IMR-90 (cell line): ENCODE results near the gene GGA2. TPM values are rescaled to one million over a fixed set of nuclear protein-coding genes. Genes with fewer than 3 reads are reported as not detected.
"Not testable (repeated sequence)": the region's sequence is repeated elsewhere in the genome, so short reads cannot be mapped to it uniquely, and the experiment has no call there.

Source experiments
- ATAC-seq: fragments of 200-7000 bp; cut with Tn5 transposase; 2 replicates; pipeline ENCODE4 v1.9.1; 2020; ENCODE audit warnings: low read depth, mild to moderate bottlenecking, moderate library complexity
- BruUV-seq: library from RNA; stranded (reverse); fragments of 400-500 nt; replicated peaks from 2 replicates; lab custom pipeline; 2021; lab: Mats Ljungman, UMichigan
- CTCF ChIA-PET: fragments of 300-600 bp; formaldehyde crosslinking; extraction: SDS; loops from one replicate; lab custom pipeline; 2021; ENCODE audit warnings: antibody characterized with exemption; lab: Yijun Ruan, JAX
- POLR2A ChIA-PET: fragments of 300-600 bp; sonication (Branson Sonifier 250); formaldehyde crosslinking; loops from one replicate; lab custom pipeline; 2022; ENCODE audit warnings: antibody characterized with exemption; ENCODE audit not compliant: unreplicated experiment; lab: Charles Lee
- DNase-seq: peaks from one replicate; pipeline ENCODE4 v3.0.0; 2013
- H2AFZ ChIP-seq: replicated peaks from 2 replicates; pipeline ENCODE3; 2013; ENCODE audit warnings: low read length, mild to moderate bottlenecking; ENCODE audit not compliant: poor library complexity
- H2AK5ac ChIP-seq: 2 replicates; pipeline ENCODE4 v1.6.1; 2013; ENCODE audit warnings: low read depth, low read length, inconsistent platforms
- H2AK9ac ChIP-seq: replicated peaks from 2 replicates; pipeline ENCODE3; 2013; ENCODE audit warnings: mild to moderate bottlenecking, low read depth, low read length, moderate library complexity; ENCODE audit not compliant: poor library complexity
- H2BK120ac ChIP-seq: 2 replicates; pipeline ENCODE4 v1.6.1; 2013; ENCODE audit warnings: low read depth, low read length, inconsistent platforms
- H2BK15ac ChIP-seq: 3 replicates; pipeline ENCODE4 v1.6.1; 2013; ENCODE audit warnings: low read depth, low read length, inconsistent platforms
- H2BK20ac ChIP-seq: 2 replicates; pipeline ENCODE4 v1.6.1; 2013; ENCODE audit warnings: low read depth, mild to moderate bottlenecking, inconsistent platforms, low read length, moderate library complexity
- H2BK5ac ChIP-seq: 2 replicates; pipeline ENCODE4 v1.6.1; 2013; ENCODE audit warnings: mild to moderate bottlenecking, low read depth, low read length, inconsistent platforms; ENCODE audit not compliant: poor library complexity, severe bottlenecking
- H3K14ac ChIP-seq: replicated peaks from 2 replicates; pipeline ENCODE4 v1.6.1; 2013; ENCODE audit warnings: low read depth, low read length, inconsistent platforms
- H3K18ac ChIP-seq: 2 replicates; pipeline ENCODE4 v1.6.1; 2013; ENCODE audit warnings: low read depth, low read length, control low read depth
- H3K23ac ChIP-seq: 2 replicates; pipeline ENCODE4 v1.6.1; 2013; ENCODE audit warnings: low read depth, low read length, inconsistent platforms
- H3K27ac ChIP-seq: 2 replicates; pipeline ENCODE4 v1.5.1; 2013; ENCODE audit warnings: mild to moderate bottlenecking, control low read depth, low read length; ENCODE audit not compliant: insufficient read depth
- H3K27me3 ChIP-seq: 2 replicates; pipeline ENCODE4 v1.6.1; 2013; ENCODE audit warnings: low read length; ENCODE audit not compliant: control insufficient read depth, insufficient read depth
- H3K36me3 ChIP-seq: 2 replicates; pipeline ENCODE4 v1.6.1; 2013; ENCODE audit warnings: low read length, mixed read lengths; ENCODE audit not compliant: control insufficient read depth, insufficient read depth
- H3K4ac ChIP-seq: 2 replicates; pipeline ENCODE4 v1.6.1; 2013; ENCODE audit warnings: low read depth, low read length, inconsistent platforms
- H3K4me1 ChIP-seq: 2 replicates; pipeline ENCODE4 v1.6.1; 2013; ENCODE audit warnings: low read length, mixed read lengths; ENCODE audit not compliant: control insufficient read depth, insufficient read depth
- H3K4me2 ChIP-seq: 2 replicates; pipeline ENCODE4 v1.6.1; 2013; ENCODE audit warnings: low read depth, mild to moderate bottlenecking, control low read depth, low read length, moderate library complexity
- H3K4me3 ChIP-seq: 2 replicates; pipeline ENCODE4 v1.5.1; 2013; ENCODE audit warnings: low read depth, mild to moderate bottlenecking, control low read depth, low read length, moderate library complexity; ENCODE audit not compliant: insufficient read depth
- H3K56ac ChIP-seq: 2 replicates; pipeline ENCODE4 v1.6.1; 2013; ENCODE audit warnings: low read length, inconsistent platforms; ENCODE audit not compliant: insufficient read depth; ENCODE audit errors: extremely low read depth
- H3K79me1 ChIP-seq, 2 experiments: 2 replicates each; pipeline ENCODE4 v1.6.1; 2013; ENCODE audit warnings: low read length in 2 of 2, inconsistent platforms in 1 of 2, low read depth in 1 of 2
- H3K9ac ChIP-seq: 2 replicates; pipeline ENCODE4 v1.6.1; 2013; ENCODE audit warnings: low read depth, low read length, control low read depth
- H3K9me1 ChIP-seq: 2 replicates; pipeline ENCODE4 v1.6.1; 2013; ENCODE audit warnings: low read length, inconsistent platforms; ENCODE audit not compliant: insufficient read depth
- H3K9me3 ChIP-seq: 2 replicates; pipeline ENCODE4 v1.6.1; 2013; ENCODE audit warnings: low read length; ENCODE audit not compliant: control insufficient read depth, insufficient read depth
- H4K20me1 ChIP-seq: 2 replicates; pipeline ENCODE4 v1.6.1; 2013; ENCODE audit warnings: low read length, inconsistent platforms; ENCODE audit not compliant: insufficient read depth
- H4K5ac ChIP-seq: 2 replicates; pipeline ENCODE4 v1.6.1; 2013; ENCODE audit warnings: mild to moderate bottlenecking, low read depth, low read length, control low read depth
- H4K8ac ChIP-seq, 2 experiments: 2 replicates each; pipeline ENCODE4 v1.6.1; 2013; ENCODE audit warnings: low read depth in 2 of 2, low read length in 2 of 2, control low read depth in 1 of 2, inconsistent platforms in 1 of 2
- H4K91ac ChIP-seq: 2 replicates; pipeline ENCODE4 v1.6.1; 2013; ENCODE audit warnings: low read depth, low read length, inconsistent platforms; ENCODE audit not compliant: insufficient read depth
- BHLHE40 ChIP-seq: fragments of 150-350 bp; IDR thresholded peaks from 2 replicates; pipeline ENCODE4 v1.6.1; 2016; ENCODE audit warnings: mild to moderate bottlenecking, low read depth, low read length
- CHD1 ChIP-seq: IDR thresholded peaks from 2 replicates; pipeline ENCODE4 v1.6.1; 2012; ENCODE audit warnings: low read depth, low read length, improper control_type of control experiment
- MAFK ChIP-seq: IDR thresholded peaks from 2 replicates; pipeline ENCODE4 v1.6.1; 2012; ENCODE audit warnings: low read depth, low read length, improper control_type of control experiment
- NFE2L2 ChIP-seq: fragments of 150-350 bp; IDR thresholded peaks from 2 replicates; pipeline ENCODE4 v1.6.1; 2016; ENCODE audit warnings: low read depth, mild to moderate bottlenecking, low read length
- POLR2A ChIP-seq: IDR thresholded peaks from 2 replicates; pipeline ENCODE4 v1.6.1; 2012; ENCODE audit warnings: mild to moderate bottlenecking, low read depth, low read length
- RCOR1 ChIP-seq: IDR thresholded peaks from 2 replicates; pipeline ENCODE4 v1.6.1; 2012; ENCODE audit warnings: mild to moderate bottlenecking, low read length, improper control_type of control experiment; ENCODE audit not compliant: insufficient replicate concordance
- RFX5 ChIP-seq: IDR thresholded peaks from 2 replicates; pipeline ENCODE4 v1.8.0; 2012; ENCODE audit warnings: low read depth, mild to moderate bottlenecking, low read length, moderate library complexity
- USF2 ChIP-seq: fragments of 150-350 bp; IDR thresholded peaks from 2 replicates; pipeline ENCODE4 v1.6.1; 2017; ENCODE audit warnings: mild to moderate bottlenecking, antibody characterized with exemption, low read length, low read depth
- WGBS, 2 experiments: methylation state at CpG; one replicate each; pipeline versions ENCODE4 v1.1.5 to v1.1.7; 2013; ENCODE audit warnings: missing lambda C conversion rate in 2 of 2; ENCODE audit not compliant: insufficient read length in 1 of 2; ENCODE audit errors: extremely low coverage in 2 of 2; 5-methylcytosine and 5-hydroxymethylcytosine counted together
- dilution Hi-C: fragments of 300-500 bp; cut with HindIII; formaldehyde crosslinking; loops from one replicate; pipeline ENCODE4 v1.14.3; 2018; ENCODE audit warnings: low sequenced_read_pairs; ENCODE audit not compliant: unreplicated experiment
- in situ Hi-C: fragments of 300-500 bp; cut with MboI; formaldehyde crosslinking; loops from 3 replicates; pipeline ENCODE4 v1.14.3; 2019; ENCODE audit warnings: low sequenced_read_pairs, inconsistent platforms, mixed read lengths
- intact Hi-C: fragments of 100-400 bp; cut with micrococcal nuclease; formaldehyde crosslinking; loops from 2 replicates; pipeline ENCODE4 v1.10.0; 2022
- polyA plus RNA-seq, 3 experiments: library from polyadenylated mRNA; depleted of rRNA; stranded (reverse); fragments of >200 nt; gene quantifications; 2 replicates each; pipeline ENCODE4 v1.2.3, GENCODE V29; 2012; ENCODE audit warnings: low replicate concordance in 1 of 3
- total RNA-seq: library from RNA; depleted of rRNA; stranded (reverse); fragments of >200 nt; gene quantifications from 2 replicates; pipeline ENCODE4 v1.2.3, GENCODE V29; 2012

Gene GGA2
- total and polyA plus RNA-seq, 2 of the 4 experiments (the other 2 are of a cell fraction): 16.5 to 30.1 TPM

- Histone ChIP-seq H3K14ac (no peak overlapping the region), H2BK120ac (no peak overlapping the region), H3K18ac (no peak overlapping the region), H3K4me3 (no peak overlapping the region), H3K56ac (no peak overlapping the region), H3K23ac (no peak overlapping the region), H3K27ac (no peak overlapping the region), H3K9me3 (no peaks in the 10 kb centered on the region), H2BK20ac (no peak overlapping the region), H2AK5ac (no peak overlapping the region), H2AK9ac (no peak overlapping the region), H2BK5ac (no peak overlapping the region), H3K79me1 (peaks cover 3 to 11% of the 10 kb centered on the region in 2 experiments; a peak in 1 of 4 replicates), H4K8ac (no peak overlapping the region), H3K27me3 (no peaks in the 10 kb centered on the region), H3K9ac (no peak overlapping the region), H3K4ac (no peak overlapping the region), H4K91ac (no peak overlapping the region), H3K4me2 (no peak overlapping the region), H2AFZ (no peak overlapping the region), H3K4me1 (peaks cover 4% of the 10 kb centered on the region; the same call in 1 of the 2 replicates), H3K9me1 (peaks cover 28% of the 10 kb centered on the region), H2BK15ac (no peak overlapping the region), H4K20me1 (peaks cover 7% of the 10 kb centered on the region), H3K36me3 (peaks cover 27% of the 10 kb centered on the region), H4K5ac (no peak overlapping the region)
- POLR2A ChIA-PET: no interaction called here
- CTCF ChIA-PET: no interaction called here
- no peak for DNase-seq
- no peak for TF ChIP-seq MAFK
- no peak for TF ChIP-seq RCOR1
- TF ChIP-seq RFX5: no peak
- no peak for TF ChIP-seq USF2
- no peak for TF ChIP-seq POLR2A
- no peak for TF ChIP-seq CHD1
- no peak for TF ChIP-seq BHLHE40
- TF ChIP-seq NFE2L2: no peak
- no TSS peak for BruUV-seq
- dilution Hi-C loops (no loop called here), in situ Hi-C loops (no loop called here), intact Hi-C loops (no loop called here)
- no peak for ATAC-seq
- 89% methylated on average over 1 of the region's 1 CpG; no CpG with 5 or more reads in 1 of the 2 experiments for WGBS, 2 experiments
These were observed 46.1 kb downstream of the GGA2 start for GRCh38 chr16:23464196-23464595.

DNA sequence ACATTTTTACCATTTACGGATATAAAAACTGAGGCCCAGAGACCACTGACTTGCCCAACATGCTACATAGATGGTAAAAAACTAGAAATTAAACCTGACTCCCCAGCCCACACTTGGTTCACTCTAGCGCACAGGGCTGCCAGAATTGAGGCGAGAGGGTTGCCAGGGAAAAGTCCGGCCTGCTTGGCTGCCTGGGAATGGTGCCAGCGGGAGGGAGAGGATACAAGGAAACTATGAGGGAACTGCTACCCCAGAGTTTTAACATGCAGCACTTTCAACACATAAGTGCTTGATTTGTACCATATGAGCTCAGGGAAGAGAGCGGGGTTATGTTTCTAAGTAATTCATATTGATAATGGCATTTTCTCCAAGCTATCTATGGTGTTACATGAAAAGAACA is 47.3 kb downstream of the GGA2 start:
- ATAC-seq: peak; percentile 67

More for the DNA sequence above, 47.3 kb downstream of the GGA2 start:
- H3K27me3 ChIP-seq, H4K91ac ChIP-seq, H3K56ac ChIP-seq, H2BK5ac ChIP-seq, H2BK120ac ChIP-seq, H3K4ac ChIP-seq, H3K18ac ChIP-seq, intact Hi-C loops, POLR2A ChIA-PET, H4K20me1 ChIP-seq, CTCF ChIA-PET, H2BK20ac ChIP-seq, H3K4me2 ChIP-seq, H3K14ac ChIP-seq, H4K5ac ChIP-seq, BruUV-seq, H3K4me1 ChIP-seq, dilution Hi-C loops, H2AK5ac ChIP-seq, H3K27ac ChIP-seq, H2AK9ac ChIP-seq, H3K9ac ChIP-seq, H3K9me3 ChIP-seq, H3K4me3 ChIP-seq, H3K23ac ChIP-seq, in situ Hi-C loops, H2AFZ ChIP-seq, H2BK15ac ChIP-seq, H4K8ac ChIP-seq: not testable (repeated sequence)
- Histone ChIP-seq H3K79me1 (peaks cover 3 to 11% of the 10 kb centered on the region in 2 experiments; a peak in 1 of 4 replicates), H3K9me1 (peaks cover 28% of the 10 kb centered on the region), H3K36me3 (peaks cover 20% of the 10 kb centered on the region)
- no CpG with 5 or more reads among the region's 6 CpGs for WGBS, 2 experiments
- DNase-seq: peak; percentile 80
